Left renal pelvis (tissue), 4 donors: Measurements from ENCODE around the gene SLC26A1. TPM values are rescaled to one million over a fixed set of nuclear protein-coding genes. Genes with fewer than 3 reads are reported as not detected.

Source experiments
- DNase-seq, 4 donors: peaks; one replicate each; pipeline ENCODE4 v3.0.0-alpha.2; 2013; ENCODE audit warnings: low read depth in 4 of 4, low spot score in 3 of 4
- polyA plus RNA-seq, 4 donors: library from polyadenylated mRNA; unstranded; fragments of 120-200 nt; gene quantifications; one replicate each; pipeline ENCODE4 v1.2.1, GENCODE V29; 2013; ENCODE audit not compliant: insufficient read length in 4 of 4

Gene SLC26A1
- polyA plus RNA-seq, 4 donors = 2.0 to 14.9 (median 7.6) TPM

GRCh38 chr4:1030031-1030430, 36.8 kb upstream of the SLC26A1 start:
- no peak for DNase-seq

DNA sequence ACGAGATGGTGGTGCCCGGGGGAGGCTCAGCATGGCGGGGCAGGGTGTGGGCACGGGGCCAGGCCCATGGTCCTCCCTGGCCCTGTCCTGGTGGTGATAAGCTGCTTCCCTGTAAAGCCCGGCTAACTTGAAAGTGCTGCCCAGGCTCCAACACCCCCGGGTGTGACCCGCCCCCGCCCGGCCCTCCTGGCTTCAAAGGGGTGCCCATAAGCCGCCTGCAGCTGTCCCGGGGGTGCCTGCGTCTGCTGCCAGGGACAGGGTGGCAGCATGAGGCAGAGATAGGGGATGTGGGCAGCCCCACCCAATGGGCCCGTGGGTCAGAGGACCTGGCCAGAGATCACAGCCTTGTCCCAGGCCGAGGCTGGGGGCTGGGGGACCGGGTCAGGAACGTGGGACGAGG, 36.3 kb upstream of the SLC26A1 start:
- DNase-seq = no peak

DNA sequence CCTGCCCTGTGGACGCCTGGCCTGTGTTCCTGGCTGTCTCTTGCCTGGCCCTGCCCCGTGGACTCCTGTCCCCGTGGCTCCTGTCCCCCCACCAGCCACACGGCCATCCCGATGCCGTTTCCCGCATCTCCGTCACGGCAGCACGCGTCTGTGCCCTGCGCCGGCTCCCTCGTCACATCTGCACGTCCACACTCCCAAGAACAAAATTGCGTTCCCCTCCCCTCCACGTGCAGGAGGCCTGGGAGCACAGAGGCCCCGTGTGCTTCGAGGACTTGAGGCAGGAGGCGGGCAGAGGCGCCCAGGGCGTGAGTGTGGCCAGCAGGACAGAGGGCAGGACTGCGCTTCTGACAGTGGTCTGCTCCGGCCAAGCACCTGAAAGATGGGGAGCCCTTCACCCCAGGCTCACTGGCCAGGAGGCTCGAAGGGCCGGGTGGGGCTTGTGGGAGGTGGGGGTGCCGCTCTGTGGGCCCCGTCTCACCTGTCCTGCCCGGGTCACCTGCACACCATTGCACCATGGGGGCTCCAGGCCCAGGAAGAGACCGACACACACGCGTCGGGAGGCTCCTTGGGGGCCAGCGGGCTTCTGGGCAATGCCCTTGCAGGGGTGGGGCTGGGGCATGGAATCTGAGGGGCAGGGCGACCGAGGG, 35.5 kb upstream of the SLC26A1 start:
- DNase-seq = no peak

DNA sequence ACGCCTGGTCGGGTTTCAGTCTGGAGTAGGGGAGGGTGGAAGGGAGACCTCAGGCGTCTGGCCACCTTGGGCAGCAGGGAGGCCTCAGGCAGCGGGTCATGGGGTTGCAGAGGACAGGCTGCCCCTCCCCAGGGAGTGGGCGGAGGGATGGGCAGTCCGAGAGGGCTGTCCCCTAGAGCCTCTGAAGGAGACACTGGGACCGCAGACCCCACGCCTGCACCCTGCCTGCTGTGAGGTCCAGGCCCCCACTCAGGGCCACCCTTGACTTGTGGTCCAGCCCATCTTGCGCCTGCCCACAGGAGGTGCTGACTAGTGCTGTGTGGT, 34.7 kb upstream of the SLC26A1 start:
- no peak for DNase-seq

GRCh38 chr4:1027219-1027914, 34.2 kb upstream of the SLC26A1 start:
- no peak for DNase-seq

- DNase-seq = no peak
These were observed 32.9 kb upstream of the SLC26A1 start for GRCh38 chr4:1026115-1026514.

DNA sequence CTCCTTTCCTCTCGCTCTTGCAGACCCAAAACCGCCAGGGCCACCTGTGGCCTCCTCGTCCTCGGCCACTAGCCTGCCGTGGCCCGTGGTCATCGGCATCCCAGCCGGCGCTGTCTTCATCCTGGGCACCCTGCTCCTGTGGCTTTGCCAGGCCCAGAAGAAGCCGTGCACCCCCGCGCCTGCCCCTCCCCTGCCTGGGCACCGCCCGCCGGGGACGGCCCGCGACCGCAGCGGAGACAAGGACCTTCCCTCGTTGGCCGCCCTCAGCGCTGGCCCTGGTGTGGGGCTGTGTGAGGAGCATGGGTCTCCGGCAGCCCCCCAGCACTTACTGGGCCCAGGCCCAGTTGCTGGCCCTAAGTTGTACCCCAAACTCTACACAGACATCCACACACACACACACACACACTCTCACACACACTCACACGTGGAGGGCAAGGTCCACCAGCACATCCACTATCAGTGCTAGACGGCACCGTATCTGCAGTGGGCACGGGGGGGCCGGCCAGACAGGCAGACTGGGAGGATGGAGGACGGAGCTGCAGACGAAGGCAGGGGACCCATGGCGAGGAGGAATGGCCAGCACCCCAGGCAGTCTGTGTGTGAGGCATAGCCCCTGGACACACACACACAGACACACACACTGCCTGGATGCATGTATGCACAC, 31.8 kb upstream of the SLC26A1 start:
- DNase-seq = no peak

- no peak for DNase-seq
These were observed 30.9 kb upstream of the SLC26A1 start for GRCh38 chr4:1023895-1024740.

DNA sequence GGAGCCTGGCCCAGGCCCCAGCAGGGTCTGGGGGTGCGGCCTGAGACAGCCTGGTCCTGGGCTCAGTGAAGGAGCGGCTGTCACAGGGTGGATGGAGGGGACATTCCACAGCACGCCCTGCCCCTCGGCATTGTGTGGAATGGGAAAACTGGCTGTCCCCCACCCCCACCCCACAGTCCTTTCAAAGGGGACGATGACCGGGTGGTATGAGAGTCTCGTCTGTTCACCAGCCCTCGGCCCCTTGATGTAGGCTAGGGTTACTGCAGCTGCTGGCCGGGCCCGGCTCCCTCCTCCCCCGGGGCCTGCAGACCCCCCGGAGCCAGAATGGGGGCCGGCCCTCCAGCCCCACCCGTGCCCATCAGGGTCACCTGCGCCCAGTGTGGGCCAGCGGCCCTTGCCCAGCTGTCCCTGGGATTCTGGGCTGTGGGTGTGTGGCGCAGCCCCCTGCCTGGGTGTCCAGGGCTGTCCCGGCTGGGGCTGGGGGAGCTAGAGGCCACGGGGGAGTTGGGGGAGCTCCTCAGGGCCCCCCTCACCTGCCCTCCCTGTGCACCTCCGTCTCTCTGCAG, 30.0 kb upstream of the SLC26A1 start:
- no peak for DNase-seq

DNA sequence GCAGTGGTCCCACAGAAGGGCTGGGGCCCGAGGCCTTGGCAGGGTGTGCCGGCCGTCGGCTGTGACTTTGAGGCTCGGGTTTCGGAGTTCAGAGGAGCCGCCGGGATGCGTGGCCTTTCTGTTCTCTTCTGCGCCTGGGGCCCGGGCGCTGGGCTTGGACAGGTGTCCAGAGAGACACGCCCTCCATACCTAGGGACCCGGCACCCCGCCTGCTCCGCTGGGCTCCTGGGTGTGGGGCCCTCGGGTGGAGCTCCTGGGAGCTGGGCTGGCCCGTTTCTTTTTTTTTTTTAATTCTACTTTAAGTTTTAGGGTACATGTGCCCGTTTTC, 29.5 kb upstream of the SLC26A1 start:
- no peak for DNase-seq

- DNase-seq = no peak
These were observed 29.0 kb upstream of the SLC26A1 start for GRCh38 chr4:1022051-1022738.

- no peak for DNase-seq
These were observed 28.3 kb upstream of the SLC26A1 start for GRCh38 chr4:1021386-1022050.

- DNase-seq = no peak
These were observed 26.7 kb upstream of the SLC26A1 start for GRCh38 chr4:1019729-1020470.

- no peak for DNase-seq
These were observed 26.1 kb upstream of the SLC26A1 start for GRCh38 chr4:1019320-1019719.

DNA sequence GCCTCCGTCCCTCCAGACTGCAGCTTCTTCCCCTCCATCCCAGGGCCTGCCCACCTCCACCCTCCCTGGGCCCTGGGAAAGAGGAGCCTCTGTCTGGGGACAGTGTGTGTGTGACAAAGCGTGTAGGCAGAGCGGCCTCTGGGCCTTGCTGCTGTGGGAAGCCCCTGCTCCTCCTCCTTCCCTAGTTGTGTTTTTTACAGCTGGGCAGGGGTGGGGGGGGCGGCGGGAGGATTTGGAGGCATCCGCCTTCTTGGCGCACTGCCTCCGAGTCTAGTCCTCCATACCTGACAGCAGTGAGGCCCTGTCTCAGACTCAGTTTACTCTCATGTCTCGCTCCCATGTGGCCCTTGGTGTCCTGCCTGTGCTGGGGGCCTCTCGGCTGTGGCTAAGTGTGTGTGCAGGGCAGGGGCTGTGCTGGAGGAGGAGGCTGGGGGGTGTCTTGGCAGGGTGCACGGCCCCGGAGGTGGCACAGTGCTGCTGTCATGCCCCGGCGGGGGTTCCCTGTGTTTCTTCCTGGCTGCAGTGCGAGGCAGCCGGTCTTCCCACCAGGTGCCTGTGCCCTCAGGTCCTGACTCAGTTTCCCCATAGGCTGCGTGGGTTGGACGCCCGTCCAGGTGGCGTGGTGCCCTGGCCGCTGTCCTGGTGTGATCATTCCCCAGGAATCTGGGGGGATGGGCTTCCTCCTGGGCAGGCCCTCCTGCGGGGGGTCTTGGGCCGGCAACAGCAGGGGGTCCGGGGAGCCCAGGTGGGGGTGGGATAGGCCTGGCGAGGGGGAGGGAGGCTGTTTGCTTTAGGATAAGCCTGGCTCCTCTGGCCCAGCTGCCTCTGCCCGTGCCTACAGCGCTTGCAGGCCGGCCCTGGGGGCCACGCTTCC, 25.2 kb upstream of the SLC26A1 start:
- no peak for DNase-seq

DNA sequence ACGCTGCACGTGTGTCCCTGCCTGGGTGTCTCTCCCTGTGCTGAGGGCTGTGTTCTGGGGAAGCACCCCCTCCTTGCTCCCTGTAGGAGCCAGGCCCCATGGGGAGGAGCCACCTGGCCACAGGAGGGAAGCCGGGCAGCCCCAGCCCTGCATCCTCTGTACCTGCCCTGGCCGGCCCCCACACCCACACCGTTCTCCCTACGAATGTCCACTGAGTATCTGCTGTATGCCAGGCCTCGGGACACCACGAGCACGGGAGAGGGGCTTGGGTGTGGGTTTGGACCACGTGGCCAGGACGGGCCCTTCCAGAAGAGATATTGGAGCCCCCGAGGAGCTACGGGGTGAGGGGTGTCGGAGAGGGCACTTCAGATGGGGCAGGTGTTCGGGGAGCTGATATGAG, 24.5 kb upstream of the SLC26A1 start:
- no peak for DNase-seq

DNA sequence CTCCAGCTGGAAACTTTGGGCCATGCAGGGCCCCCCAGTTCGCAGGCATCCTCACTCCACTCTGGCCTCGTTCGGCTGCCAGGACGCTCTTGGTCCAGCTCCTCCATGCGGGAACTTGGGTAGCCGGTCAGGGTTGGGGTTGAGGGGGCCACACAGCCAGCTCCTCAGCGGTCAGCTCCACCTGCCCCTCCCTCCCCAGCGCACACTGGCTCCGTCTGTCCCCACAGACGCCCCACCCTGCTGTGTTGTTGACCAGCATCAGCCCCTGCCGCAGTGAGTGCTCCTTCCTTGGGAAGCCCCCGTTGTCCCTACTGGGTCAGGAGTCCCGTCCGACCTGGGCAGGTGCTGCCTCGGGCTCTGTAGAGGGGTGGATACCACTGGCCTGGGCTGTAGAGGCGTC, 24.0 kb upstream of the SLC26A1 start:
- DNase-seq = no peak

GRCh38 chr4:1015746-1016145, 22.5 kb upstream of the SLC26A1 start:
- DNase-seq = no peak
